HepG2 (cell line): ENCODE measurements around the gene CPN1. TPM values are rescaled to one million over a fixed set of nuclear protein-coding genes. Genes with fewer than 3 reads are reported as not detected.

ENCODE experiments used
- ATF4 ChIP-seq, 2 experiments: fragments of 450-650 bp in 1 of 2; sonication (generic) in 1 of 2; formaldehyde crosslinking; IDR thresholded peaks; 2 replicates each; pipeline versions ENCODE4 v1.5.0 to v1.8.0; 2020 to 2022; ENCODE audit warnings: mild to moderate bottlenecking in 1 of 2, missing genetic modification reagents in 1 of 2
- HDAC6 ChIP-seq: fragments of 200-600 bp; sonication (generic); IDR thresholded peaks from 2 replicates; pipeline ENCODE4 v1.7.0; 2017; ENCODE audit warnings: mild to moderate bottlenecking, antibody characterized with exemption, low read length, low read depth
- HES4 ChIP-seq: sonication (generic); formaldehyde crosslinking; IDR thresholded peaks from 2 replicates; pipeline ENCODE4 v1.9.0; 2021; ENCODE audit warnings: mild to moderate bottlenecking, missing genetic modification reagents, borderline replicate concordance
- IKZF5 ChIP-seq: IDR thresholded peaks from 2 replicates; pipeline ENCODE4 v1.6.1; 2018; ENCODE audit warnings: missing genetic modification reagents, mild to moderate bottlenecking, missing compliant biosample characterization
- MLX ChIP-seq: IDR thresholded peaks from 2 replicates; pipeline ENCODE4 v1.6.1; 2016
- NFE2L2 ChIP-seq: fragments of 150-350 bp; IDR thresholded peaks from 2 replicates; pipeline ENCODE4 v1.6.1; 2014; ENCODE audit warnings: low read length
- PLRG1 ChIP-seq: fragments of 450-650 bp; conservative IDR thresholded peaks from 2 replicates; pipeline ENCODE4 v1.6.1; 2016
- REL ChIP-seq: sonication (generic); formaldehyde crosslinking; conservative IDR thresholded peaks from 2 replicates; pipeline ENCODE4 v1.8.0; 2022; ENCODE audit warnings: mild to moderate bottlenecking, missing genetic modification reagents, moderate library complexity
- RFX3 ChIP-seq: IDR thresholded peaks from 2 replicates; pipeline ENCODE4 v1.6.1; 2016; ENCODE audit warnings: missing biosample characterization, missing genetic modification reagents
- ZBTB3 ChIP-seq: sonication (generic); formaldehyde crosslinking; IDR thresholded peaks from 2 replicates; pipeline ENCODE4 v1.4.0; 2020; ENCODE audit warnings: low read depth, mild to moderate bottlenecking, moderate library complexity, missing genetic modification reagents, borderline replicate concordance
- ZGPAT ChIP-seq: IDR thresholded peaks from 2 replicates; pipeline ENCODE4 v1.6.1; 2016; ENCODE audit warnings: mild to moderate bottlenecking
- ZNF251 ChIP-seq: sonication (generic); formaldehyde crosslinking; IDR thresholded peaks from 2 replicates; pipeline ENCODE4 v1.9.0; 2021; ENCODE audit warnings: mild to moderate bottlenecking, missing genetic modification reagents
- ZNF512B ChIP-seq: sonication (generic); formaldehyde crosslinking; IDR thresholded peaks from 2 replicates; pipeline ENCODE4 v1.5.1; 2020; ENCODE audit warnings: missing genetic modification reagents, mild to moderate bottlenecking, borderline replicate concordance
- ZZZ3 ChIP-seq: sonication (generic); formaldehyde crosslinking; IDR thresholded peaks from 2 replicates; pipeline ENCODE4 v1.4.0; 2020; ENCODE audit warnings: missing genetic modification reagents, mild to moderate bottlenecking, borderline replicate concordance
- polyA plus RNA-seq, 8 experiments: library from polyadenylated mRNA; depleted of rRNA in 3 of 8; stranded (reverse) in 7 of 8; unstranded in 1 of 8; fragments of >200 nt; fragmentation: Illumina TruSeq in 4 of 8; extraction: Trizol in 4 of 8; gene quantifications; 2 replicates each; pipeline versions ENCODE4 v1.2.1 to v1.2.3, GENCODE V29; 2011 to 2016; ENCODE audit warnings: low read depth in 4 of 8, missing spikeins in 1 of 8, mixed read lengths in 1 of 8; ENCODE audit not compliant: insufficient read depth in 1 of 8
- total RNA-seq, 5 experiments: library from RNA; depleted of rRNA; stranded (reverse); fragments of >200 nt; fragmentation: Illumina TruSeq; extraction: Trizol; gene quantifications; 2 replicates each; pipeline ENCODE4 v1.2.3, GENCODE V29; 2016; ENCODE audit warnings: low read depth in 1 of 5
- TF ChIP-seq, protein P1 (sequence below): sonication (generic); formaldehyde crosslinking; IDR thresholded peaks from 2 replicates; pipeline ENCODE4 v1.5.1; 2020; ENCODE audit warnings: mild to moderate bottlenecking, missing genetic modification reagents, moderate library complexity
- TF ChIP-seq, protein P2 (sequence below): sonication (generic); formaldehyde crosslinking; IDR thresholded peaks from 2 replicates; pipeline ENCODE4 v1.4.0; 2020; ENCODE audit warnings: mild to moderate bottlenecking, low read depth, missing genetic modification reagents

The CPN1 gene
- total and polyA plus RNA-seq, 2 of the 13 experiments (the other 11 are each of a cell fraction or from before 2014, with no cell fraction given) = 17.3 to 35.1 TPM

GRCh38 chr10:100101192-100102076, 19.8 kb upstream of the CPN1 start (continued):
- TF ChIP-seq IKZF5 (peak; percentile 97), MLX (CRISPR knock-in tag) (peak; percentile 91), RFX3 (CRISPR knock-in tag) (no peak), PLRG1 (no peak), ATF4 (CRISPR knock-in tag; IDR thresholded peaks at IDR 0.05) (peak in 1 of 2 experiments; percentile 84; a peak in 2 of 4 replicates), ZNF251 (CRISPR knock-in tag) (no peak), ZBTB3 (CRISPR knock-in tag) (peak; percentile 57), HES4 (CRISPR knock-in tag) (no peak), HDAC6 (no peak), ZNF512B (CRISPR knock-in tag) (no peak), ZGPAT (peak; percentile 97), REL (CRISPR knock-in tag) (no peak), NFE2L2 (no peak), ZZZ3 (CRISPR knock-in tag) (no peak)
- TF ChIP-seq, protein P1, sequence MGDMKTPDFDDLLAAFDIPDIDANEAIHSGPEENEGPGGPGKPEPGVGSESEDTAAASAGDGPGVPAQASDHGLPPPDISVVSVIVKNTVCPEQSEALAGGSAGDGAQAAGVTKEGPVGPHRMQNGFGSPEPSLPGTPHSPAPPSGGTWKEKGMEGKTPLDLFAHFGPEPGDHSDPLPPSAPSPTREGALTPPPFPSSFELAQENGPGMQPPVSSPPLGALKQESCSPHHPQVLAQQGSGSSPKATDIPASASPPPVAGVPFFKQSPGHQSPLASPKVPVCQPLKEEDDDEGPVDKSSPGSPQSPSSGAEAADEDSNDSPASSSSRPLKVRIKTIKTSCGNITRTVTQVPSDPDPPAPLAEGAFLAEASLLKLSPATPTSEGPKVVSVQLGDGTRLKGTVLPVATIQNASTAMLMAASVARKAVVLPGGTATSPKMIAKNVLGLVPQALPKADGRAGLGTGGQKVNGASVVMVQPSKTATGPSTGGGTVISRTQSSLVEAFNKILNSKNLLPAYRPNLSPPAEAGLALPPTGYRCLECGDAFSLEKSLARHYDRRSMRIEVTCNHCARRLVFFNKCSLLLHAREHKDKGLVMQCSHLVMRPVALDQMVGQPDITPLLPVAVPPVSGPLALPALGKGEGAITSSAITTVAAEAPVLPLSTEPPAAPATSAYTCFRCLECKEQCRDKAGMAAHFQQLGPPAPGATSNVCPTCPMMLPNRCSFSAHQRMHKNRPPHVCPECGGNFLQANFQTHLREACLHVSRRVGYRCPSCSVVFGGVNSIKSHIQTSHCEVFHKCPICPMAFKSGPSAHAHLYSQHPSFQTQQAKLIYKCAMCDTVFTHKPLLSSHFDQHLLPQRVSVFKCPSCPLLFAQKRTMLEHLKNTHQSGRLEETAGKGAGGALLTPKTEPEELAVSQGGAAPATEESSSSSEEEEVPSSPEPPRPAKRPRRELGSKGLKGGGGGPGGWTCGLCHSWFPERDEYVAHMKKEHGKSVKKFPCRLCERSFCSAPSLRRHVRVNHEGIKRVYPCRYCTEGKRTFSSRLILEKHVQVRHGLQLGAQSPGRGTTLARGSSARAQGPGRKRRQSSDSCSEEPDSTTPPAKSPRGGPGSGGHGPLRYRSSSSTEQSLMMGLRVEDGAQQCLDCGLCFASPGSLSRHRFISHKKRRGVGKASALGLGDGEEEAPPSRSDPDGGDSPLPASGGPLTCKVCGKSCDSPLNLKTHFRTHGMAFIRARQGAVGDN = no peak
- TF ChIP-seq, protein P2, sequence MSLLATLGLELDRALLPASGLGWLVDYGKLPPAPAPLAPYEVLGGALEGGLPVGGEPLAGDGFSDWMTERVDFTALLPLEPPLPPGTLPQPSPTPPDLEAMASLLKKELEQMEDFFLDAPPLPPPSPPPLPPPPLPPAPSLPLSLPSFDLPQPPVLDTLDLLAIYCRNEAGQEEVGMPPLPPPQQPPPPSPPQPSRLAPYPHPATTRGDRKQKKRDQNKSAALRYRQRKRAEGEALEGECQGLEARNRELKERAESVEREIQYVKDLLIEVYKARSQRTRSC (CRISPR knock-in tag) = no peak
